Retina (tissue), 1 donor: ENCODE results near the gene SYNCRIP.
"Not testable (repeated sequence)": the region's sequence is repeated elsewhere in the genome, so short reads cannot be mapped to it uniquely, and the experiment has no call there.

Experiments
- DNase-seq: peaks from one replicate; pipeline ENCODE4 v3.0.0-alpha.2; 2016

SYNCRIP gene

DNA sequence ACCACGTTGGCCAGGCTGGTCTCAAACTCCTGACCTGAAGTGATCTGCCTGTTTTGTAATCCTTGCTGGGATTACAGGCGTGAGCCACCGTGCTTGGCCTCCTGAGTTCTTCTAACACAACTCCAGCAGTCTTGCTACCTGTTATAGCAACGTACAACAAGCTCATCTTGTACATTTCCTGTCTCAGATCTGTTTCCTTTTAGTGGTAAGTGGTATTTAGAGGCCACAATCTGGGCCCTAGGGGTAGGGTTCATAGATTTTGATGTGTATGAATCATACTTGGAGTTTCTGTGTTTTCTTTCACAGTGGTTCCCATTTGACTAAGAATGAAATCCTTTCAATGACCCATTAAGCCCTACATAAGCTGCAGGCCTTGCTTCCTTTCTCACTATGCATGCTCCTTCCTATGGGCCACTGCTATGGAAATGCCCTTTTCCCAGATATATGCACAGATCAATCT is 27.1 kb upstream of the SYNCRIP start:
- DNase-seq, result no peak

DNA sequence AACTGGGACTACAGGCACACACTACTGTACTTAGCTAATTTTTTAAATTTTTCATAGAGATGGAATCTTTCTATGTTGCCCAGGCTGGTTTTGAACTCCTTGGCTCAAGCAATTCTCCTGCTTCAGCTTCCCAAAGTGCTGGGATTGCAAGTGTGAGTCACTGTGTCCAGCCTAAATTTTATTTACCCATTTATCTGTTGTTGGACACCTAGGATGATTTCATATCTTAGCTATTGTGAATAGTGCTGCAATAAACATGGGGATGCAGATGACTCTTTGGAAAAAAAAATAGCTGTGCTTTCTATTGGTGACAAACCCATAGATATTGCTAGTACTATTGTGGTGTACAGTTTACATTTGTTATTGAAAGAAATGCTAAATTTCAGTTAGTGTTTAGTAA is 19.6 kb upstream of the SYNCRIP start:
- no peak for DNase-seq

DNA sequence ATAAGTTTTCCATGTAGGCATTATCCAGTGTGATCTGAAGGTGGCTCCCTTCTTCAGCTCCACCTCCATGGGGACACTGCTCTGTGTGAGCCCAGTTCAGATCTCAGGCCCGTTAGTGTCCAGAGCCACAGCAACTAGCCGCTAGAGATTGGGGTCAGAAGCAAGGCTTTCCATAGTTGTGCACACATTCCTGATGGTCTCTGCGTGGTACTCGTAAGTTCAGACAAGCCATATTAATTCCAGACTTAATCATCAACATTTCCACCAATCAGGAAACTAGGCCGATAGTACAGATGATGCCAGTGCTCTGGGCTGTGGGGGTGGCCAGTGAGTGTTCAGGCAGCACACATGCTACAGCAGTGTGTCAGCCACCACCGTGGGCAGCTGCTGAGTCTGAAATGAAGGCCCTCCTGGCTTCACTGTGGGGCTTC is 17.5 kb upstream of the SYNCRIP start:
- peak; percentile 40 for DNase-seq

DNA sequence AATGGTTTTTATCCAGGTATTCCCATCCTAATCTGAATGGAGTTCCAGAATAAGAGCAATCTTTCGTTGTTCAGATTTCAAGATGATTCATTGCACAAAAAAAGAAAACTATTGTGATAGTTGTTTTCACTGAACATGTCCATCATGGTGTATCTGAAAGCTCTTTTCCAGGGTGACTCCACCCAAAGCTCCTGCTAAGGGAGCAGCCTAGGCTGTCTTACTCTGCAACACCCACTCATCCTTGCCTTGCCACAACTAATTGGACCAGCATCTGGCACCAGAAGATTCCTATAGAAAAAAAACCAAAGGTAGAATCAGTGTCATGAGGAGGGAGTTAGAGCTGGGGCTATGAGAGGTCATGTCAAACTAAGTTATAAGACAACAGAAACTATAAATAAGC is 7.9 kb upstream of the SYNCRIP start:
- DNase-seq, result no peak

DNA sequence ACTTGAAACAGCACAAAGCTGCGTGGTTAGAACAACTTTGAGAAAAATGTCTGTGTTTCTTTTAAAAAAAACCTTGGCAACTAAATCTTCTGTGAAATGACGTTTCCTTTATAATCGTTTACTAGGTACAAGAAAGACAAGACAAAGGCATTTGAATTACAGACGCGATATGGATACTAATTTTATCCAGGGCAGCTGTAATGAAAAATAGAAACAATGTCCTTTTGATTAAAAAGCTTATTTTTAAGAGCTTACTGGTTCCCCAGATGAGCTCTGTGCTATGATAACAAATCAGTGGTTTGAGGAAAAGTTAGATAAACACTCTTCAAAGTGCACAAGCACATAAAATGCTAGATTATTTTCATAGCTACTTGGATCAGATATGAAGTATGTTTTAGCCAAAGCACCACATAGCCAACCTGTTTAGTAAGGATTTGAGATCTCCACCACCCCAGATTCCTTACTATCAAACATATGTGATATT is 1.6 kb upstream of the SYNCRIP start:
- no peak for DNase-seq

DNA sequence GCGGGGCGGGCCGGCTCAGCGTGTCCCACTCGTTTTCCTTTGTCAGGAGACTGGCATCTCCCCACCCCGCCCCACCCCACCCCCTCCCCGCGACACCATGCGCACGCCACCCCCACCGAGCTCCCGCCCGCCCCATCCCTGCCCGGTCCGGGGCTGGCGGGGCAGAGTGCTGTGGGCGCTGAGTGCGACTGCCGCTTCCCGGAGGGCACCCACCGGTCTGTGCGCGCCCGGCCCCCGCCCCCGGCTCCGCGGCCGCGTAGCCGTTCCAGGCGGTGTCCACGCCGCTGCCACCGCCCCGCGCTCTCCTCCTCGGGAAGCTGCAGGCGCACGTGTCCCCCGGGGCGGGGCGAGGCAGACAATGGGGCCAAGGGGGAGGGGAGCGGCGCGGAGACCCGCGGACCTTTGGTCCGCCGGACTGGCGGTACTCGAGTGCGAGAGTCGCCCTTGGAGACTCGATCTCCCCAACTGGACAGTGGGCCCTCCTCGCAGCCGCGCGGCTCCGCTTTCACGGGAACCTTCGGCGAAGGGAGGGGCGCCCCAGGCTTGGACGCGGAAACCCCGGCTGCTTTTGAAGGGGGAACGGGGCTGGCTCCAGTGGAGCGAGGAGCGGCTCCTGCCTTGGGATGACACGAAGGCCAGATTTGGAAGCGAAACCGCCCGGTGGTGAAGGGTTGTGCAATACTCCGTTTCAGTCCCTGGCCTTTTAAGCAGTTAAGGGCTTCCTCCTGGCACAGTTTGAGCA is 1.0 kb upstream of the SYNCRIP start:
- peak; percentile 95 for DNase-seq

DNA sequence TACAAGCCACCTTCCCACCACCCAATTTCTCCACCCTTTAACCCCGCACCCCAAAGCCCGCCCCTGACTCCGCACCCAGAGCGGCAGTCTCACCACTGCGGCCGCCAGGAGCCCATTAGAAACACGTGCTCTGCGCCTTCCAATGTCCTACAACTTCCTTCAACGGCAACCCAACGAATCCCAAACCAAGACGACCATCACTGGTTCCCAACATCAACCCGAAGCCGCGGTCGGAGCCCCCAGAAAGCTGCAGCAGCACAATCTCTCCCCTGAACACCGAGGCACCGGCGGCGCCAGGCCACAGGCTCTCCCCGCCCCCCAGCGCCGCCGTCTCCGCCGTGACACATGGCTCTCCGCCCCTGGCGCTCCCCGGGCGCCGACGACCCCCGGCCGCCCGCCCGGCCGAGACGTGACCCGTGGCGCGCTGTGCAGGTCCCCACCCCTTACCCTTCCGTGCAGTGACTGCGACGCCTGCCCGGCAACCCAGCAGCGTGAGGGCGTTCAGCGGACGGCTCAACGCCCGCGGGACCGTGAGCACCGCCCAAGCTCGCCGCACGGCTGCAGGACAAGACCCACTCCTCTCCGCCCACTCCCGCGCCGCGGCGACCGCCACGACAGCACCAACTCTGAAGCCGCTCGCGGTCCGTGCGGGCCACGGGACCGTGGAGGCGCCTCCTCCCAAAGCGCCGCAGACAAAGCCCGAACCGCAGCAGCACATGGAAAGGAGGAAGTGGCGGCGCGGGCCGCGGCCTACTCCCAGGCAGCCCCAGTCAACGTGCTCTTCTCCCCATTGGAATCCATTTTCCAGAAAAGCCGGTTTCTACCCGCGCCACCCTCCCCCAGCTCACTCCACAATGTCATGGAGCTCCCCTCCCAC is 551 bp downstream of the SYNCRIP start:
- peak; percentile 88 for DNase-seq

DNA sequence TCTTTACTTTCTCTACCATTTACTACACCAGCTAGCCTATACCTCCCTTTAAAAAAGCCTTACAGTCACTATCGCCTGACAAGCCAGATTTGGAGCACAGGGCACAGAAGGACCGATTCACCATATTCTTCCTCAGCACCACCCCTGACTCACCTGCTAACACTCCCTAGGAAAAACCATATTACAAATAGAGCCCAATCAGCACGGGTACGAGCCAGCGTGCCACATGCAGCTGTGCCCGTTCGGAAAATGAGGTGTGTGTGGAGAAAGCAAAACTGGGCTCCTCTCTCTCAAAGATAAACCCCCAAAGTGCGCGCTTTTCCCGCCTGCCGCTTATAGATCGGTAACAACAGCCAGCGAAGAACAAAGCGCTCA is 1.2 kb downstream of the SYNCRIP start:
- no peak for DNase-seq

DNA sequence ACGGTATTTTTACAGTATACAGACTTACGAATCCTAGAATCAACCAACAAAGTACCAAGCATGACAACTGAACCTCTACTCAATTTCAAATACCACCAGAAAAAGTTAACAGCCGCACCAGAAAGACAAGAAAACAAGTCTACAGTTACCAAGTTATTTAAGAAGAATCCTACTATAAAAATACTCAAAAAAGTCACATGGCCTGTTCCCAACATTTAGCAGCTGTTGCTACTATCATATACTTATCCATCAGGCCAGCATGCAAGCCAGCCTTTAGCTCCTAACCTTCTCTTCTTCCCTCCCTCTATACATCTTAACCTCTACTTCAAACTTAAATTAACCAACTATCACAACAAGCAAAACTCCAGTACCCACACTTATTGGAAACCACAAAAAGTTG is 1.9 kb downstream of the SYNCRIP start:
- DNase-seq, result no peak

DNA sequence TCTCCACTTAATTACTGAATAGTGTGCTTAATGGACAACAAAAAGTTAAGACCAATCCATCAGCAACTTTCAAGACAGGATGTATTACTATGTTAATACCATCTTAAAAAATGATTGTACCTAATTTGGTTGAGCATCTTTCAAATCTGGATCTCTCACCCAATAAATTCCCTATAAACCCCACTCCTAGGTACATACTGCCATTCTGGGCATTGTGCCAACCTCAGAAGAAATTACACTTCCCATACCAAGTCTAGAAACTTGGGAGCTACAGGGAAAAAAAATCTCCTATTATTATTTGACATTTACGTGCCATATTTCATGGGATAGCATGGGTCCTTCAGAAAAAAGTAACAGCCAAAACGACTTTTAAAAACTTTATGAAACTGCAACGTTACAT is 5.1 kb downstream of the SYNCRIP start:
- no peak for DNase-seq

DNA sequence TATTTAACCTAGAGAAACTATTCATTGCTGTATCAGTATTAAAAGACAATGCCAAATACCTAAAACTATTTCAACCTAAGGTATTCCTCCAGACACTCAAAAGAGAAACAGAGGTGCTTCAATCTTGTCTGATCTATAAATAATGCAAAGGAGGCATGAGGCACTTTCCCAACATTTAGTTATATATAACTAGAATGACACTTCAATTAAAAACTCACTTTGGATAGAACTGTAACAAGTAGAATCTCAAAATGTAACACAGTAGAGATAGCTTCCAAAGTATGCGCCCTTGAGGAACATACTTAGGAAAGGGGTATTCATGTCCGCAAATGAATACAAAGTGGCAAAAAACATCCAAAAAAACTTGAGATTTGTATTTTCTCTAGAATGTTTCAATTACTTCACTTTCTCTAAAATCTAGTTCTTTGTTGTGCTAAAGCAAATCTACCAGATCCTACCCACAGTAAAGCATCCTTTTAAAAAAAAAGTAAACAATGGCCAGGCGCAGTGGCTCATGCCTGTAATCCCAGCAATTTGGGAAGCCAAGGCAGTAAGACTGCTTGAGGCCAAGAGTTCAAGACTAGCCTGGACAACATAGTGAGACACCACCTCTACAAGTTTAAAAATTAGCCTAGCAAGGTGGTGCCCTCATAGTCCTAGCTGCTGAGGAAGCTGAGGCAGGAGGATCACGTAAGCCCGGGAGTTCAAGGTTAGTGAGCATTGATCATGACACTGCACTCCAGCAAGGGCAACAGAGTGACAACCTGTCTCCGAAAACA is 10.3 kb downstream of the SYNCRIP start:
- DNase-seq, result no peak

DNA sequence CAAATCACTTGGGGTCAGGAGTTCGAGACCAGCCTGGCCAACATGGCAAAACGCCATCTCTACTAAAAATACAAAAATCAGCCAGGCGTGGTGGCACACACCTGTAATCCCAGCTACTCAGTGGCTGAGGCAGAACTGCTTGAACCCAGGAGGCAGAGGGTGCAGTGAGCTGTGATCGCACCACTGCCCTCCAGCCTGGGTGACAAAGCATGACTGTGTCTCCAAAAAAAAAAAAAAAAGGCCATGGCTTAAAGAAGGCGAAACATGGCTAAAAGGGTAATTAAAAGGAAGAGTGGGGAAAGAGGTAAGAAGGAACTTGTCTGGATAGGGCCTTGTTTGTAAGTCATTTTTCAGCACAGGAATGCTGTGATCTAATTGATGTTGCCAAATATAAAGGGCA is 11.6 kb downstream of the SYNCRIP start:
- DNase-seq, result not testable (repeated sequence)

DNA sequence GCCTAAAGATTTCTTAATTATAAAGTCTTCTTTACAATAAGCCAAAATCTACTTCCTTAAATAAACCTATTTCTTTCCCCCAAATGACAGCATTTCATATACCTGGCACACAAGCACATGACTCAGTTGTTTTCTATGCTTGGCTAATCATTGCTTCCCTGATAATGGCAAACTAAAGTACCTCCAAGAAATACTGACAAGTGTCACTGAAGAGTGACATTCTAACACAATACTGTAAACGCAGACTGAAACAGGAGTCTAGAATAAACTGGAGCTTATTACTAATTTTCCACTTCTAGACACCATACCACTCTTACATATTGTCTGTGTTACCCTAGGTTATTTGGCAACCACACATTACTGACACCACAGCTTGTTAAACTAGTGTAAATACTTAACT is 14.3 kb downstream of the SYNCRIP start:
- DNase-seq, result no peak

DNA sequence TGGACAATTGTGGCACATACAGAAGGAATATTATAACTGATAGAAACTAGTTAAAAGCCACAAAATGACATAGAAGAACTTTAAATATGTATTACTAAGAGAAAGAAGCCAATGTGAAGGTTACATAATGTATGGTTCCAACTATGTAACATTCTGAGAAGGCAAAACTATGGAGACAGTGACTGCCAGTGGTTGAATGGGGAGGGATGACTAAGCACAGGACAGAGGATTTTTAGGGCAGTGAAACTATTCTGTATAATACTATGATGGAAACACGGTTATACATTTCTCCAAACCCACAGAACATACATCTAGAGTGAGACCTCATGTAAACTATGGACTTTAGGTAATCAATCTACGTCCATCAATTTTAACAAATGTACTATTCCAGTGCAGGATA is 22.4 kb downstream of the SYNCRIP start:
- DNase-seq, result no peak

DNA sequence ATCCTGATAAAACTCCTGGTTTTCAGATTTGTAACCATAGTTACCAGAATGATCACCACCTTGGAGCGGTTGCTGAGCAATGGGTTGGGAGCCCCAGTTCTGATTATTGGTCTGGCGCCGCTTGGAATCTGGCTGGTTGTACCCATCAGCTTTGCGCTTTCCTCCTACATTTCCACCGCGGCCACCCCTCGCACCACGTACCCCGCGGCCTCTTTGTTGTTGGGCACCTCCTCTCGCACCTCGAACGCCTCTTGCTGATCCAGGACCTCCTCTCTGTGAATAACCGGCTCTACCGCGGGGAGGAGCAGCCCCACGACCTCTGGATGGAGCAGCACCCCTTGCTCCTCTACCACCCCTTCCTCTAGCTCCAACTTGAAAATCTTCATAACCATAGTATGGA is 27.9 kb downstream of the SYNCRIP start:
- no peak for DNase-seq

DNA sequence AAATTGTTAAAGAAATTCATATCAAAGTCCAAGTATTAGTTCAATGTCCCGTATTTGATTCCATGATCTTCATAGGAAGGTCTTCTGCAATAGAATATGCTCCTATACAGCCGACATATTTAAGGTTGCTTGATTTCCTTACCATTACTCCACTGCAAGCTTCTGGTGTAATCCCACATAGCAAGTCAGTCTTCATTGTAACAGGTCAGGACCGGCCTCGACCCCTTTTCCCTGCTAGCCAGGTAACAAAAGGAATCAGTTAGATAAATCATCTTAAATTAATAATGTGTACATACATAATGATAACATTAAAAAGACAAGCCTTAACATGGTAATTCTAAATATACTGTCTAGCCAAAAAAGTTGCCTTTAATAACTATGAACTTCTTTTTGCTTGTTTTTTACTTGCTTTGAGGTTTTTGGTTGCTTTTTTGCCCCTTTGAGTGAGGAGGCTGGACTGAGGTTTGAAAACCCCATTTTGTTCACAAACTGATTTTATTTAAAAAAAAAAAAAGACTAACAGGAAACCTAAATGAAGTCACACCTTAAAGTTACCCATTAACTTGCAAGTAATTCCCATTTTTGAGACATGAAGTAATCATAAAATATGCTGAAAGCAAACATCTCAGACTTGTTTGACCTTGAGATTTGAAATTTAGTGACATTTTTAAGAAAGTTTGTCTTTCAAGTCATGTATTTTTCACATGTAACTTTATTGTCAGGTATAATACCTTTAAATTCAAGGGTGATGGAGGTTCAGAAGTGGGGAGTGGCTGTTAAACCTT is 29.8 kb downstream of the SYNCRIP start:
- DNase-seq, result no peak

DNA sequence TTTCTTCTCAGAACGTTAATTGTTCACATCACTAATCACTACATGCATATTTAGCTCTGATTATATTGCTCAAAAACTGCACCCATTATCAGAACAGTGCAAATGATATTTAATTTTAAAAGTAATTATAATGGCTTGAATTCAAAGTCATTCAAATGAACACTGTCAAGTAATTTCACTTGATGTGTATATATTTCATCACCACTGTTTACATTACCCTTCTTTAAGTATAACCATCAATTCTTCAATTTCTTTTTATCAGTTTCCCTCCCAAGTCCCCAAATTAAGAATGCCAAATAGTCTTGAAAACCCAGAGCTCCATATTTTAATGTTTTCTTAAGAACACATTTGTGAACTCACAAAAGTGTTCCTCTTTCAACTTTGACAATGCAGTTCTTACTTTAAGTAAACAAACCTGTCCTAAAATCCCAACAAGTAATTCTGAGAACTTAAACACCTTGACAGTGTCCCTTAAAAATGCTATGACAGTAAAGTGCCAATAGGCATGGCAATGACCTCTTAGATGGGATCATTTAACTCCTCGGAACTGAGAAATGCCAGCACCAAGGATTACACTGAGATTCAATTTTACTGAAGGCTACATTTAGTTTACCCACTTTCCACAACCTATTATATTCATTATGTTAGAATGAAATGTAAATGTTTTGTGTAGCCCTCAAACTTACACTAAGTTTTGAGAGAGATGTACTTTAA is 32.3 kb downstream of the SYNCRIP start:
- no peak for DNase-seq

DNA sequence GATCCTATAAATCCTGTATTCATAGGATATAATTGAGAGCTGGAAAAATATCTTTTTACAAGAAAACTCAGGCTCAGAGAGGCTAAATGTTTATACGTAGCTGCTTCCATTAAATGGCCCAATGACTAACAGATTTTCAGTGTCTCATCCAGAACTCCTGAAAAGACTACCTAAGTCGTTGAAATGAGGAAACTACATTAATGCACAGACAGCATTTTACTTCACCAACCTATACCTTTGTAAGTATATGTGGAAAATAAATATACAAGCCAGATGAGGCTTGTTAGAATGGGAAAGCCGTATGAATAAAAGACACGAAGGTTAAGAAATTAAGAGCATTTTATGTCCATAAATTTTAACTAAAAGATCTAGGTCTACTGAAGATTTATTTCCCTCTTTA is 40.6 kb downstream of the SYNCRIP start:
- no peak for DNase-seq

DNA sequence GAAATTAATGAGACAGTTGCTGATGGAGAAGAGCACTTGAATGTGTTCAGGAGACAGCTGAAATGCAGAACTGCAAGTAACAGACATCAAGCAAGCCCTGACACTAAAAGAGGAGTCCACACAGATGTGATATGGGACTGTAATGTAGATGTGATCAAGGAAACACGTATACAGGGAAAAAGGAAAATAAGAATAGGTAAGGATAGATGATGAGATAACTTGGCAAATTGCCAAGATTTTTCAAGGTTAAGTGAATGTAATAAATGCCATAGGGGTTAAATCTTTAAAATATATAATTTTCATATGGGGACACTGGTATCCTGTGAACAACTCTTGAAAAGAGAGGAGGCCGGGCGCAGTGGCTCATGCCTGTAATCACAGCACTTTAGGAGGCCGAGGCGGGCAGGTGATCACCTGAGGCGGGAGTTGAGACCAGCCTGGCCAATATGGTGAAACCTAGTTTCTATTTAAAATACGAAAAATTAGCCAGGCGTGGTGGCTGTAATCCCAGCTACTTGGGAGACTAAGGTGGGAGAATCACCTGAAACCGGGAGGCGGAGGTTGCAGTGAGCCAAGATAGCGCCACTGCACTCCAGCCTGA is 41.9 kb downstream of the SYNCRIP start:
- DNase-seq, result no peak

DNA sequence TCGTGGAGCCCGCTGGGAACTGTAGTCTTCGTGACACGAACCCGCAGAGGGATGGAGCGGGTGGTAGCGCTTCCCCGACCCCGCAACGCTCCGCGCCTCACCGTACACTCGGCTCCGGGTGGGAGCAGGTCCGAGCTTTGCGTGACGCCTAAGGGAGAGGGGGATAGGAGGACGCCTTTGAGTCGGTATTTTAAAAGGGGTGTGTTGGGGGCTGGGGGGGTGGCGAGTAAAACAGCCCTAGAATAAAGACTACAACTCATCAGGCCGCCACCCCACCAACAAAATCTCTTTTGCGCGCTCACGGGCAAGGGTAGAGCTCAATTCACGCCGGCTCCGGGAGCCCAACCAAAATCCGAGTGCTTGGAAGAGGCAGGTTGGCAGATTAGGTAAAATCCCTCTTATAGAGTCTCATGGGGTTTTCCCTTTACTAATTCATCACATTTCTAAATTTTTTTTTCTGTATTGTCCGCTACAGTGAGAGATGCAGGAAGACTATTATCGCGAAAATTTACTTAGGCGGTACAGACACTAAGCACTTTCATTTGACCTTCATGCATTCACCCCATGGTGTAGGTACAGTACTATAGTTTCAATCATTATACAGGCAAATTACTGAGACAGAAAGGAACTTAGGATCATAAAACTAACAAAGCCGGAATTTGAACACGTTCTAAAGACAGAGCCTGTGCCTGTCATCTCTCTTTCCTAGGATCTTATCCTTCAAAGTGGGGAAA is 48.3 kb downstream of the SYNCRIP start:
- DNase-seq, result no peak
